Spleen (tissue), 11 donors: ENCODE measurements around the gene KCTD14. TPM values are rescaled to one million over a fixed set of nuclear protein-coding genes. Genes with fewer than 3 reads are reported as not detected.

Source experiments
- DNase-seq: peaks from one replicate; pipeline ENCODE4 v3.0.0-alpha.2; 2020
- H3K27ac ChIP-seq, 8 donors: fragments of 200-600 bp; sonication (generic) in 7 of 8; 1 replicate in 4 of 8; 2 replicates in 4 of 8; pipeline versions ENCODE4 v1.5.0 to v1.8.0; 2016 to 2021; ENCODE audit warnings: inconsistent platforms in 4 of 8, mild to moderate bottlenecking in 4 of 8, moderate library complexity in 1 of 8
- H3K27me3 ChIP-seq, 7 donors: fragments of 200-600 bp; sonication (generic) in 6 of 7; replicated peaks in 1 of 7; 1 replicate in 4 of 7; 2 replicates in 3 of 7; pipeline versions ENCODE4 v1.5.0 to v1.8.0; 2016 to 2021; ENCODE audit warnings: inconsistent platforms in 3 of 7, mild to moderate bottlenecking in 1 of 7
- H3K36me3 ChIP-seq, 6 donors: fragments of 200-600 bp; sonication (generic) in 5 of 6; 1 replicate in 4 of 6; 2 replicates in 2 of 6; pipeline versions ENCODE4 v1.5.0 to v1.8.0; 2016 to 2021; ENCODE audit warnings: inconsistent platforms in 2 of 6
- H3K4me1 ChIP-seq, 6 donors: fragments of 200-600 bp; sonication (generic) in 5 of 6; 1 replicate in 3 of 6; 2 replicates in 3 of 6; pipeline versions ENCODE4 v1.5.0 to v1.8.0; 2016 to 2021; ENCODE audit warnings: inconsistent platforms in 3 of 6
- H3K4me3 ChIP-seq, 8 donors: fragments of 200-600 bp; sonication (generic) in 7 of 8; 1 replicate in 4 of 8; 2 replicates in 4 of 8; pipeline versions ENCODE4 v1.5.0 to v1.8.0; 2016 to 2021; ENCODE audit warnings: inconsistent platforms in 4 of 8, mild to moderate bottlenecking in 4 of 8, moderate library complexity in 2 of 8
- H3K9me3 ChIP-seq, 8 donors: fragments of 200-600 bp; sonication (generic) in 7 of 8; 1 replicate in 4 of 8; 2 replicates in 4 of 8; pipeline versions ENCODE4 v1.5.0 to v1.8.0; 2016 to 2021; ENCODE audit warnings: inconsistent platforms in 4 of 8
- CTCF ChIP-seq, 11 experiments: fragments of 200-600 bp in 7 of 11; fragments of 450-650 bp in 4 of 11; sonication (generic) in 4 of 11; IDR thresholded peaks in 8 of 11; conservative IDR thresholded peaks in 3 of 11; 1 replicate in 7 of 11; 2 replicates in 4 of 11; pipeline versions ENCODE4 v1.4.0 to v1.8.0; 2016 to 2021; ENCODE audit warnings: antibody characterized with exemption in 11 of 11, inconsistent platforms in 4 of 11, mild to moderate bottlenecking in 1 of 11
- POLR2A ChIP-seq, 3 donors: fragments of 450-650 bp; IDR thresholded peaks; one replicate each; pipeline ENCODE4 v1.5.1; 2017; ENCODE audit warnings: antibody characterized with exemption in 3 of 3, mild to moderate bottlenecking in 1 of 3
- POLR2AphosphoS5 ChIP-seq, 3 donors: sonication (generic); formaldehyde crosslinking; IDR thresholded peaks; one replicate each; pipeline ENCODE4 v1.5.1; 2017; ENCODE audit warnings: antibody characterized with exemption in 3 of 3
- WGBS, 5 donors: extraction: QIAGEN DNeasy Blood & Tissue Kit in 3 of 5; methylation state at CpG; one replicate each; pipeline versions ENCODE4 v1.1.5 to v1.1.7; 2013 to 2018; 5-methylcytosine and 5-hydroxymethylcytosine counted together
- intact Hi-C: fragments of 100-400 bp; cut with DNase I; formaldehyde crosslinking; loops from one replicate; pipeline ENCODE4 v1.15.0; 2023; ENCODE audit warnings: low total_unique reads
- polyA plus RNA-seq, 3 donors: library from polyadenylated mRNA; stranded (reverse); fragments of 200-250 nt; gene quantifications; one replicate each; pipeline ENCODE4 v1.2.1, GENCODE V29; 2013
- total RNA-seq, 7 donors: library from RNA; depleted of rRNA in 3 of 7; stranded (reverse); fragments of >200 nt in 3 of 7; fragmentation: NEBNext Ultra II Directional in 4 of 7; extraction: Animal tissue kit (Norgen Biotek cat#: 25700) in 4 of 7; gene quantifications; one replicate each; pipeline versions ENCODE4 v1.1.0 to v1.2.1, GENCODE V29; 2016 to 2021
- donor health status: healthy with polysubstance abuse.
- donor health status: DM: no; HTN: no; CAD: no; lungs with moderate emphysema.
- donor health status: DM: no; HTN: no; CAD: no.
- donor health status: Bipolar disorder and iron deficiency.
- donor health status: healthy.
- donor health status: DM: no; HTN: no; CAD: no.
- donor health status: DM: yes; HTN: yes; CAD: no.

Gene KCTD14
- total and polyA plus RNA-seq, 10 donors = 0.20 to 0.82 (median 0.51) TPM; not detected in 2

GRCh38 chr11:78009062-78009461 lies 14.0 kb downstream of the KCTD14 start:
- intact Hi-C loops = no loop called here
- Histone ChIP-seq H3K4me3 (no peak overlapping the region), H3K27me3 (no peaks in the 10 kb centered on the region), H3K36me3 (no peaks in the 10 kb centered on the region), H3K4me1 (no peaks in the 10 kb centered on the region), H3K9me3 (no peaks in the 10 kb centered on the region), H3K27ac (no peak overlapping the region)
- DNase-seq = no peak
- WGBS, 5 donors = 92 to 98% (median 97%) methylated on average over 2 of the region's 2 CpGs
- TF ChIP-seq CTCF (IDR thresholded peaks at IDR 0.05 in 8 of 11, conservative IDR thresholded peaks at IDR 0.05 in 3 of 11) (no peak), POLR2A (IDR thresholded peaks at IDR 0.05) (no peak), POLR2AphosphoS5 (IDR thresholded peaks at IDR 0.05) (no peak)

- Histone ChIP-seq H3K27ac (peak overlapping the region in 2 of 8 donors; percentile 2 to 80), H3K27me3 (no peaks in the 10 kb centered on the region), H3K36me3 (no peaks in the 10 kb centered on the region), H3K4me1 (peaks cover 3 to 29% (median 13%) of the 10 kb centered on the region in 6 donors), H3K9me3 (no peaks in the 10 kb centered on the region), H3K4me3 (no peak overlapping the region)
- no peak for DNase-seq
- WGBS, 5 donors = 0 to 16% (median 5%) methylated on average over 1 of the region's 1 CpG
- intact Hi-C loops = no loop called here
- TF ChIP-seq CTCF (IDR thresholded peaks at IDR 0.05 in 8 of 11, conservative IDR thresholded peaks at IDR 0.05 in 3 of 11) = peak; percentile 26 to 73 (median 61)
- TF ChIP-seq POLR2AphosphoS5 (IDR thresholded peaks at IDR 0.05) = no peak
- TF ChIP-seq POLR2A (IDR thresholded peaks at IDR 0.05) = no peak
Observed at GRCh38 chr11:78000193-78000592, 22.9 kb downstream of the KCTD14 start.

- no peak for DNase-seq
- intact Hi-C loops = loop anchor here (5.0 to 10.0 kb wide), 2 partner anchors 177 to 575 kb away; partner anchors contain the start of genes AAMDC, NARS2 and RSF1
- WGBS, 5 donors = 60 to 83% (median 68%) methylated on average over 1 of the region's 1 CpG
Observed at GRCh38 chr11:77999446-78000030, 23.5 kb downstream of the KCTD14 start.

More at GRCh38 chr11:77999446-78000030, 23.5 kb downstream of the KCTD14 start:
- H3K4me3 ChIP-seq = no peak overlapping the region
- H3K27me3 ChIP-seq = no peaks in the 10 kb centered on the region
- H3K4me1 ChIP-seq = peaks cover 4 to 32% (median 15%) of the 10 kb centered on the region in 6 donors
- H3K9me3 ChIP-seq = no peaks in the 10 kb centered on the region
- no peak for TF ChIP-seq POLR2A (IDR thresholded peaks at IDR 0.05)
- no peak for TF ChIP-seq POLR2AphosphoS5 (IDR thresholded peaks at IDR 0.05)
- no peak for TF ChIP-seq CTCF (IDR thresholded peaks at IDR 0.05 in 8 of 11, conservative IDR thresholded peaks at IDR 0.05 in 3 of 11)
- H3K36me3 ChIP-seq = no peaks in the 10 kb centered on the region
- peak overlapping the region in 6 of 8 donors; percentile 11 to 80 (median 60) for H3K27ac ChIP-seq
